Measurements from ENCODE around the gene STOX2. TPM values are rescaled to one million over a fixed set of nuclear protein-coding genes. Genes with fewer than 3 reads are reported as not detected.

Gene STOX2
- total and polyA plus RNA-seq, 9 donors: 2.2 to 16.4 (median 6.4) TPM

- Histone ChIP-seq H3K4me1 (ENCODE audit: insufficient read depth) (no peaks in the 10 kb centered on the region), H3K27ac (no peak overlapping the region), H3K27me3 (no peaks in the 10 kb centered on the region), H3K36me3 (no peaks in the 10 kb centered on the region), H3K9me3 (no peaks in the 10 kb centered on the region), H3K4me3 (no peak overlapping the region)
- DNase-seq: peak in 3 of 5 donors; percentile 32 to 59 (median 42)
- intact Hi-C loops (cut with DNase I): no loop called here
- 28 to 54% (median 32%) methylated on average over 20 of the region's 20 CpGs for WGBS, 3 donors
- TF ChIP-seq, protein P1, sequence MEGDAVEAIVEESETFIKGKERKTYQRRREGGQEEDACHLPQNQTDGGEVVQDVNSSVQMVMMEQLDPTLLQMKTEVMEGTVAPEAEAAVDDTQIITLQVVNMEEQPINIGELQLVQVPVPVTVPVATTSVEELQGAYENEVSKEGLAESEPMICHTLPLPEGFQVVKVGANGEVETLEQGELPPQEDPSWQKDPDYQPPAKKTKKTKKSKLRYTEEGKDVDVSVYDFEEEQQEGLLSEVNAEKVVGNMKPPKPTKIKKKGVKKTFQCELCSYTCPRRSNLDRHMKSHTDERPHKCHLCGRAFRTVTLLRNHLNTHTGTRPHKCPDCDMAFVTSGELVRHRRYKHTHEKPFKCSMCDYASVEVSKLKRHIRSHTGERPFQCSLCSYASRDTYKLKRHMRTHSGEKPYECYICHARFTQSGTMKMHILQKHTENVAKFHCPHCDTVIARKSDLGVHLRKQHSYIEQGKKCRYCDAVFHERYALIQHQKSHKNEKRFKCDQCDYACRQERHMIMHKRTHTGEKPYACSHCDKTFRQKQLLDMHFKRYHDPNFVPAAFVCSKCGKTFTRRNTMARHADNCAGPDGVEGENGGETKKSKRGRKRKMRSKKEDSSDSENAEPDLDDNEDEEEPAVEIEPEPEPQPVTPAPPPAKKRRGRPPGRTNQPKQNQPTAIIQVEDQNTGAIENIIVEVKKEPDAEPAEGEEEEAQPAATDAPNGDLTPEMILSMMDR (IDR thresholded peaks at IDR 0.05): no peak
- TF ChIP-seq EP300 (IDR thresholded peaks at IDR 0.05): no peak
Observed at GRCh38 chr4:184016759-184017668, 111.9 kb downstream of the STOX2 start.

DNA sequence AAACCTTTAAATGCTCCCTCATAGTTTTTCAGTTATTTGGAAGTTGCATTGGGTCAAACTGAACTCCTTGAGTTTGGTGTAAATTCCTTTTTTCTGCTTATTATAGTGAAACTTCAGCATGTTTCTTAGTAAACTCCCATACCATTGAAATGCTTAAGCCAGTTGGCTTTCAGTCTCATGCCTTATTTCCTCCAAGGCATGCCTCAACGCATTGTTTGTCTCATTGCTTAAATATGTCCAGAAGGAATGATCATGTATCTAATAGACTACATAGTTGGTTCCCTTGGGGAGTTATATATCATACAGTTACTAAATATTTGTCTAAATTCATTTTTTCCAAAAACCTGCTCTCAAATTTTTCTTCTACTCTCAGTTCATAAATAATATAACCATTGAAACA is 114.0 kb downstream of the STOX2 start:
- WGBS, 3 donors: 58 to 78% (median 66%) methylated on average over 1 of the region's 1 CpG
- no peak for TF ChIP-seq EP300 (IDR thresholded peaks at IDR 0.05)
- TF ChIP-seq, protein P1 (IDR thresholded peaks at IDR 0.05): no peak
- no peak for TF ChIP-seq POLR2A (IDR thresholded peaks at IDR 0.05)
- intact Hi-C loops (cut with DNase I): no loop called here

DNA sequence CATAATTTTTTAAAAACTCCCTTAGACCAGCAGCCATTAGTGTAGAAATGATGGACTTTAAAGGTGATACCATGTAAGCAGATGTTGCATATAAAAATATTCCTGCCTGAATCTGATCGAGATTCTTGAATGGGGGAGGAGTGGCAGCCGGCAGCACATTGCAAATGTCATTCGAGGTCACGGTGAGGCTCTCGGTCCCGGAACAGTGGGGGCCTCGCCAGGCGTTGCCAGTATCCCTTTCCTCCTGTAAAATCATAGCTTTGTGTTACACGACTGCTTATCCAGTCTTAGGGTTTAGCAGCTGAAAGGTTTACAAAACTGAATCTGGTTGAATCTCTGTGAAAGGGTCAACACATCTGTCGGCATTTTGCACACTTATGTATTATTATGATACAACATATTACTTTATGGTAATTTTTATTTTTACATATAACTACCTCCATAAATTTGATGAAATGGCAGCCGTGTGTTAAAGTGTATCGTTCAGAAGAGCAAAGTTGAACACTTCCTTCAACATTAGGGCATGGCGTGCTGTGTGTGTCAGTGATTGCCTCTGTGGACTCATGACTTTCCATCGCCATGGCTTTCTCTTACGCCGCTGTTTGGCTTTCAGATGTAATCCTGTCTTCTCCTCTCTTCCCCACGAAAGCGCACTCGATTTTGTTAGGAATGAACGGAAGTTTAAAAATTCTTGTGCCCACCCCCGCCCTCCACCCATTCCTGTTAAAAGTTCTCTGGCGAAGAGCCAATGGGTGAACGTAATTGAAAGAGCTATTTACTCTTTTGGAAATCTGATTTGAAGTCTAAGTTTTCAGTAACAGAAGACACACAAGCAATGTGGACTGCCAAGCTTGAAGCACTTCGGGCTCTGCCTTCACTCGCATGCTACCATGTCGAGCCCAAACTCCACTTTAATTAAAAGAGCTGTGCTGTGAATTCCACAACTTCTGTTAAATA is 114.8 kb downstream of the STOX2 start:
- 88 to 90% (median 89%) methylated on average over 26 of the region's 26 CpGs for WGBS, 3 donors
- no peaks in the 10 kb centered on the region for H3K4me1 ChIP-seq (ENCODE audit: insufficient read depth)
- TF ChIP-seq POLR2A (IDR thresholded peaks at IDR 0.05): no peak
- no peak for DNase-seq
- H3K9me3 ChIP-seq: no peaks in the 10 kb centered on the region
- no peaks in the 10 kb centered on the region for H3K27me3 ChIP-seq
- no peaks in the 10 kb centered on the region for H3K36me3 ChIP-seq
- H3K4me3 ChIP-seq: no peak overlapping the region
- intact Hi-C loops (cut with DNase I): no loop called here
- H3K27ac ChIP-seq: no peak overlapping the region

More for the DNA sequence above, 114.0 kb downstream of the STOX2 start:
- no peak overlapping the region for H3K27ac ChIP-seq
- H3K36me3 ChIP-seq: no peaks in the 10 kb centered on the region
- DNase-seq: no peak
- H3K27me3 ChIP-seq: no peaks in the 10 kb centered on the region
- no peaks in the 10 kb centered on the region for H3K4me1 ChIP-seq (ENCODE audit: insufficient read depth)
- no peaks in the 10 kb centered on the region for H3K9me3 ChIP-seq
- H3K4me3 ChIP-seq: no peak overlapping the region

- H3K27me3 ChIP-seq: no peaks in the 10 kb centered on the region
- no peak overlapping the region for H3K27ac ChIP-seq
- no peaks in the 10 kb centered on the region for H3K9me3 ChIP-seq
- no peaks in the 10 kb centered on the region for H3K36me3 ChIP-seq
- no peak overlapping the region for H3K4me3 ChIP-seq
- H3K4me1 ChIP-seq (ENCODE audit: insufficient read depth): no peaks in the 10 kb centered on the region
- DNase-seq: no peak
- intact Hi-C loops (cut with DNase I): no loop called here
- WGBS, 3 donors: 93 to 97% (median 94%) methylated on average over 3 of the region's 3 CpGs
- TF ChIP-seq EP300 (IDR thresholded peaks at IDR 0.05) (no peak), POLR2A (IDR thresholded peaks at IDR 0.05) (no peak)
- TF ChIP-seq, protein P1 (IDR thresholded peaks at IDR 0.05): no peak
Observed at GRCh38 chr4:184021389-184021788, 116.3 kb downstream of the STOX2 start.
